DND-41 (cell line): Measurements from ENCODE around the gene SF3B5.

Experiments used
- EZH2 ChIP-seq: IDR thresholded peaks from 3 replicates; pipeline ENCODE4 v1.6.1; 2012; ENCODE audit warnings: borderline replicate concordance, low read depth, mild to moderate bottlenecking, moderate library complexity, low read length, inconsistent platforms; ENCODE audit not compliant: severe bottlenecking
- TF ChIP-seq, protein P1 (sequence below): IDR thresholded peaks from 2 replicates; pipeline ENCODE4 v1.5.1; 2012; ENCODE audit warnings: borderline replicate concordance, low read length, moderate library complexity, mild to moderate bottlenecking; ENCODE audit not compliant: poor library complexity, severe bottlenecking; ENCODE audit errors: extremely low read depth

DNA sequence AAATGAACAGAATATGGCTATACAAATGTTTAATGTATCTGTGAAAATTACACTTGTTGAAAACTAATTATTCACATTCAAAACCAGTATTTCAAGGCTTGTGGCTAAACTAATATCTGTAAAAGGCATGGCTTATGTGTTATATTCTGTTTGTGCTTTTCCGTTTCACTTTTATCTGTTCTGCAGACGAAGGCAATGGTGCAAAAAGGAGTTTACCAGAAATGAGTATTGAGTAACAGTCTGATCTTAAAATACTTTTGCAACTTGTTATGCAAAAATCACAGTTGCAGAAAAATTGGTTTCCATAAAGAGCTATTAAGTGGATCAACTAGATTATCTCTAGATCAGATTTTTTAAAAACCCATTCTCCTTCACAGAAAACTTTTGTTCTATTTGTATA is 45.5 kb upstream of the SF3B5 start:
- TF ChIP-seq, protein P1, sequence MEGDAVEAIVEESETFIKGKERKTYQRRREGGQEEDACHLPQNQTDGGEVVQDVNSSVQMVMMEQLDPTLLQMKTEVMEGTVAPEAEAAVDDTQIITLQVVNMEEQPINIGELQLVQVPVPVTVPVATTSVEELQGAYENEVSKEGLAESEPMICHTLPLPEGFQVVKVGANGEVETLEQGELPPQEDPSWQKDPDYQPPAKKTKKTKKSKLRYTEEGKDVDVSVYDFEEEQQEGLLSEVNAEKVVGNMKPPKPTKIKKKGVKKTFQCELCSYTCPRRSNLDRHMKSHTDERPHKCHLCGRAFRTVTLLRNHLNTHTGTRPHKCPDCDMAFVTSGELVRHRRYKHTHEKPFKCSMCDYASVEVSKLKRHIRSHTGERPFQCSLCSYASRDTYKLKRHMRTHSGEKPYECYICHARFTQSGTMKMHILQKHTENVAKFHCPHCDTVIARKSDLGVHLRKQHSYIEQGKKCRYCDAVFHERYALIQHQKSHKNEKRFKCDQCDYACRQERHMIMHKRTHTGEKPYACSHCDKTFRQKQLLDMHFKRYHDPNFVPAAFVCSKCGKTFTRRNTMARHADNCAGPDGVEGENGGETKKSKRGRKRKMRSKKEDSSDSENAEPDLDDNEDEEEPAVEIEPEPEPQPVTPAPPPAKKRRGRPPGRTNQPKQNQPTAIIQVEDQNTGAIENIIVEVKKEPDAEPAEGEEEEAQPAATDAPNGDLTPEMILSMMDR: no peak
- no peak for TF ChIP-seq EZH2
